ENCODE results near the gene HNRNPM. TPM values are rescaled to one million over a fixed set of nuclear protein-coding genes. Genes with fewer than 3 reads are reported as not detected.
A peak's percentile ranks its signal among the peaks of the same experiment; 100 is the strongest.

Gene HNRNPM
- total RNA-seq, 2 donors from 2014 or later = 117 to 155 TPM

GRCh38 chr19:8519388-8519787, 74.6 kb downstream of the HNRNPM start:
- H3K9me3 ChIP-seq = no peaks in the 10 kb centered on the region
- no peak overlapping the region for H3K4me3 ChIP-seq
- no peaks in the 10 kb centered on the region for H3K36me3 ChIP-seq
- H3K4me1 ChIP-seq (ENCODE audit: control insufficient read depth in 1 of 2, low read depth in 2 of 2) = peaks cover 3 to 4% of the 10 kb centered on the region in 2 donors
- no peak overlapping the region for H3K27ac ChIP-seq
- no peak for ATAC-seq (ENCODE audit: insufficient number of reproducible peaks, low FRiP score, low read depth)
- DNase-seq (ENCODE audit: low spot score) = no peak
- H3K27me3 ChIP-seq (replicated peaks; ENCODE audit: insufficient read depth) = no peaks in the 10 kb centered on the region
- TF ChIP-seq CTCF (IDR thresholded peaks at IDR 0.05) = no peak

GRCh38 chr19:8525401-8525684, 80.6 kb downstream of the HNRNPM start:
- Histone ChIP-seq H3K4me3 (peak overlapping the region; percentile 84), H3K36me3 (no peaks in the 10 kb centered on the region), H3K27ac (peak overlapping the region; percentile 54 to 80), H3K27me3 (replicated peaks; ENCODE audit: insufficient read depth) (no peaks in the 10 kb centered on the region), H3K9me3 (no peaks in the 10 kb centered on the region), H3K4me1 (ENCODE audit: control insufficient read depth in 1 of 2, low read depth in 2 of 2) (peaks cover 0 to 7% of the 10 kb centered on the region in 2 donors)
- DNase-seq (ENCODE audit: low spot score) (no peak), ATAC-seq (ENCODE audit: insufficient number of reproducible peaks, low FRiP score, low read depth) (no peak)
- no peak for TF ChIP-seq CTCF (IDR thresholded peaks at IDR 0.05)

- peak; percentile 56 for ATAC-seq (ENCODE audit: insufficient number of reproducible peaks, low FRiP score, low read depth)
- TF ChIP-seq CTCF (IDR thresholded peaks at IDR 0.05) = no peak
- Histone ChIP-seq H3K4me3 (peak overlapping the region; percentile 84), H3K36me3 (no peaks in the 10 kb centered on the region), H3K4me1 (ENCODE audit: control insufficient read depth in 1 of 2, low read depth in 2 of 2) (peaks cover 0 to 7% of the 10 kb centered on the region in 2 donors), H3K27me3 (replicated peaks; ENCODE audit: insufficient read depth) (no peaks in the 10 kb centered on the region), H3K9me3 (no peaks in the 10 kb centered on the region), H3K27ac (peak overlapping the region; percentile 80 to 84)
- peak; percentile 77 for DNase-seq (ENCODE audit: low spot score)
Measured at GRCh38 chr19:8526345-8527091, 81.7 kb downstream of the HNRNPM start.

- Histone ChIP-seq H3K27ac (no peak overlapping the region), H3K4me1 (ENCODE audit: control insufficient read depth in 1 of 2, low read depth in 2 of 2) (peaks cover 0 to 7% of the 10 kb centered on the region in 2 donors), H3K9me3 (no peaks in the 10 kb centered on the region), H3K4me3 (no peak overlapping the region), H3K27me3 (replicated peaks; ENCODE audit: insufficient read depth) (no peaks in the 10 kb centered on the region), H3K36me3 (no peaks in the 10 kb centered on the region)
- ATAC-seq (ENCODE audit: insufficient number of reproducible peaks, low FRiP score, low read depth) (no peak), DNase-seq (ENCODE audit: low spot score) (no peak)
- no peak for TF ChIP-seq CTCF (IDR thresholded peaks at IDR 0.05)
Measured at GRCh38 chr19:8528500-8528899, 83.7 kb downstream of the HNRNPM start.

- TF ChIP-seq CTCF (IDR thresholded peaks at IDR 0.05) = no peak
- DNase-seq (ENCODE audit: low spot score) (no peak), ATAC-seq (ENCODE audit: insufficient number of reproducible peaks, low FRiP score, low read depth) (no peak)
- Histone ChIP-seq H3K27ac (no peak overlapping the region), H3K27me3 (replicated peaks; ENCODE audit: insufficient read depth) (no peaks in the 10 kb centered on the region), H3K4me3 (no peak overlapping the region), H3K36me3 (no peaks in the 10 kb centered on the region), H3K4me1 (ENCODE audit: control insufficient read depth in 1 of 2, low read depth in 2 of 2) (peaks cover 0 to 7% of the 10 kb centered on the region in 2 donors), H3K9me3 (no peaks in the 10 kb centered on the region)
Measured at GRCh38 chr19:8529369-8530006, 84.7 kb downstream of the HNRNPM start.
